Neuronal stem cell (in vitro differentiated cells): ENCODE measurements around the gene UBAC2.
"Not testable (repeated sequence)": the region's sequence is repeated elsewhere in the genome, so short reads cannot be mapped to it uniquely, and the experiment has no call there.

Experiments
- DNase-seq: peaks from one replicate; pipeline ENCODE4 v3.0.0-alpha.2; 2013; ENCODE audit warnings: low spot score
- H2AFZ ChIP-seq: one replicate; pipeline ENCODE4 v1.6.1; 2013; ENCODE audit warnings: mild to moderate bottlenecking, low read length, inconsistent platforms
- H2AK5ac ChIP-seq: 2 replicates; pipeline ENCODE4 v1.6.1; 2013; ENCODE audit warnings: low read depth, mild to moderate bottlenecking, inconsistent platforms, low read length, moderate library complexity, mixed read lengths
- H2BK120ac ChIP-seq: 2 replicates; pipeline ENCODE4 v1.6.1; 2013; ENCODE audit warnings: low read depth, mild to moderate bottlenecking, inconsistent platforms, low read length, moderate library complexity, mixed read lengths
- H2BK12ac ChIP-seq: one replicate; pipeline ENCODE4 v1.6.1; 2013; ENCODE audit warnings: low read length, inconsistent platforms
- H2BK15ac ChIP-seq: 2 replicates; pipeline ENCODE4 v1.6.1; 2013; ENCODE audit warnings: mild to moderate bottlenecking, low read length, inconsistent platforms, mixed read lengths
- H2BK5ac ChIP-seq: one replicate; pipeline ENCODE4 v1.6.1; 2013; ENCODE audit warnings: inconsistent platforms, mild to moderate bottlenecking, low read length, moderate library complexity
- H3K14ac ChIP-seq: one replicate; pipeline ENCODE4 v1.6.1; 2013; ENCODE audit warnings: low read length, inconsistent platforms
- H3K18ac ChIP-seq: 2 replicates; pipeline ENCODE4 v1.6.1; 2013; ENCODE audit warnings: low read length, inconsistent platforms
- H3K23ac ChIP-seq: 2 replicates; pipeline ENCODE4 v1.6.1; 2013; ENCODE audit warnings: low read depth, mild to moderate bottlenecking, mixed read lengths, low read length, inconsistent platforms; ENCODE audit not compliant: poor library complexity
- H3K27ac ChIP-seq: replicated peaks from 3 replicates; pipeline ENCODE4 v1.5.1; 2013; ENCODE audit warnings: low read length, inconsistent platforms
- H3K27me3 ChIP-seq, 3 experiments: 2 replicates each; pipeline ENCODE4 v1.6.1; 2013; ENCODE audit warnings: low read length in 3 of 3, mild to moderate bottlenecking in 2 of 3, inconsistent platforms in 1 of 3, low read depth in 1 of 3, mixed read lengths in 1 of 3, moderate library complexity in 1 of 3; ENCODE audit not compliant: control insufficient read depth in 3 of 3, insufficient read depth in 3 of 3
- H3K36me3 ChIP-seq, 2 donors: replicated peaks in 1 of 2; 2 replicates each; pipeline ENCODE4 v1.6.1; 2013; ENCODE audit warnings: low read length in 2 of 2; ENCODE audit not compliant: control insufficient read depth in 2 of 2, insufficient read depth in 2 of 2
- H3K4ac ChIP-seq: 2 replicates; pipeline ENCODE4 v1.6.1; 2013; ENCODE audit warnings: inconsistent platforms, mild to moderate bottlenecking, low read length, moderate library complexity
- H3K4me1 ChIP-seq, 2 donors: 1 replicate in 1 of 2; 2 replicates in 1 of 2; pipeline ENCODE4 v1.6.1; 2013; ENCODE audit warnings: low read length in 2 of 2, low read depth in 1 of 2; ENCODE audit not compliant: control insufficient read depth in 2 of 2, insufficient read depth in 1 of 2
- H3K4me2 ChIP-seq: one replicate; pipeline ENCODE4 v1.6.1; 2013; ENCODE audit warnings: mild to moderate bottlenecking, low read length, inconsistent platforms; ENCODE audit not compliant: insufficient read depth, poor library complexity, severe bottlenecking
- H3K4me3 ChIP-seq, 2 donors: 2 replicates each; pipeline ENCODE4 v1.5.1; 2013; ENCODE audit warnings: low read length in 2 of 2, mild to moderate bottlenecking in 2 of 2, inconsistent platforms in 1 of 2, moderate library complexity in 1 of 2
- H3K79me1 ChIP-seq: one replicate; pipeline ENCODE4 v1.6.1; 2013; ENCODE audit warnings: low read depth, mild to moderate bottlenecking, inconsistent platforms, low read length, moderate library complexity
- H3K9ac ChIP-seq: one replicate; pipeline ENCODE4 v1.6.1; 2013; ENCODE audit warnings: mild to moderate bottlenecking, low read depth, low read length, inconsistent platforms; ENCODE audit not compliant: poor library complexity
- H3K9me3 ChIP-seq, 2 donors: replicated peaks in 1 of 2; 2 replicates each; pipeline versions ENCODE3 to v1.6.1; 2013; ENCODE audit warnings: low read length in 2 of 2, mild to moderate bottlenecking in 2 of 2, inconsistent platforms in 1 of 2, low read depth in 1 of 2, mixed read lengths in 1 of 2, moderate library complexity in 1 of 2; ENCODE audit not compliant: control insufficient read depth in 2 of 2, insufficient read depth in 1 of 2
- H4K8ac ChIP-seq: one replicate; pipeline ENCODE4 v1.6.1; 2013; ENCODE audit warnings: low read depth, mild to moderate bottlenecking, inconsistent platforms, low read length, moderate library complexity
- H4K91ac ChIP-seq: one replicate; pipeline ENCODE4 v1.6.1; 2013; ENCODE audit warnings: low read length, low read depth, mild to moderate bottlenecking, inconsistent platforms; ENCODE audit not compliant: poor library complexity
- WGBS, 2 donors: extraction: QIAGEN DNeasy Blood & Tissue Kit; methylation state at CpG; one replicate each; pipeline ENCODE4 v1.1.7; 2013; ENCODE audit warnings: missing lambda C conversion rate in 2 of 2, mixed read lengths in 1 of 2; ENCODE audit not compliant: insufficient read length in 2 of 2, insufficient replicate concordance in 1 of 2; ENCODE audit errors: extremely low coverage in 2 of 2; 5-methylcytosine and 5-hydroxymethylcytosine counted together

Gene UBAC2

GRCh38 chr13:99208845-99209527 is 8.3 kb downstream of the UBAC2 start:
- H3K9ac ChIP-seq = no peak overlapping the region
- WGBS, 2 donors = no CpG with 5 or more reads among the region's 8 CpGs
- no peaks in the 10 kb centered on the region for H3K27me3 ChIP-seq
- H3K4me2 ChIP-seq = no peak overlapping the region
- H3K4ac ChIP-seq = no peak overlapping the region
- peak overlapping the region; percentile 12 for H3K18ac ChIP-seq
- no peak overlapping the region for H3K27ac ChIP-seq
- no peak overlapping the region for H2AK5ac ChIP-seq
- H2BK5ac ChIP-seq = no peak overlapping the region
- H2BK15ac ChIP-seq = no peak overlapping the region
- no peaks in the 10 kb centered on the region for H3K9me3 ChIP-seq
- peaks cover 4 to 25% of the 10 kb centered on the region in 2 donors for H3K36me3 ChIP-seq
- no peak overlapping the region for H3K14ac ChIP-seq
- H3K23ac ChIP-seq = no peak overlapping the region
- H3K4me1 ChIP-seq = peaks cover under 1 to 9% of the 10 kb centered on the region in 2 donors
- DNase-seq = no peak
- H4K8ac ChIP-seq = no peak overlapping the region
- H4K91ac ChIP-seq = no peak overlapping the region
- peaks cover 6% of the 10 kb centered on the region for H3K79me1 ChIP-seq
- H2BK12ac ChIP-seq = no peak overlapping the region
- H2AFZ ChIP-seq = no peak overlapping the region
- no peak overlapping the region for H3K4me3 ChIP-seq
- no peak overlapping the region for H2BK120ac ChIP-seq

- not testable (repeated sequence) for H3K4me2 ChIP-seq, H4K91ac ChIP-seq, H3K27ac ChIP-seq, H3K79me1 ChIP-seq, H3K4ac ChIP-seq, H3K14ac ChIP-seq, DNase-seq, H2AK5ac ChIP-seq, H2AFZ ChIP-seq, H3K4me3 ChIP-seq, H3K18ac ChIP-seq, H3K9ac ChIP-seq, H2BK15ac ChIP-seq, H3K27me3 ChIP-seq, H3K9me3 ChIP-seq, H3K23ac ChIP-seq, H4K8ac ChIP-seq, H2BK120ac ChIP-seq, H2BK12ac ChIP-seq, H2BK5ac ChIP-seq
- no CpG with 5 or more reads among the region's 9 CpGs for WGBS, 2 donors
- H3K4me1 ChIP-seq = peaks cover 11 to 22% of the 10 kb centered on the region in 2 donors
- H3K36me3 ChIP-seq = peaks cover 4 to 25% of the 10 kb centered on the region in 2 donors
Measured at GRCh38 chr13:99210627-99211026, 10.0 kb downstream of the UBAC2 start.

GRCh38 chr13:99211421-99212035 is 10.9 kb downstream of the UBAC2 start:
- Histone ChIP-seq H2AK5ac (no peak overlapping the region), H3K23ac (no peak overlapping the region), H3K4me2 (no peak overlapping the region), H3K9me3 (no peaks in the 10 kb centered on the region), H3K4ac (no peak overlapping the region), H3K4me1 (peaks cover 11 to 23% of the 10 kb centered on the region in 2 donors), H3K14ac (no peak overlapping the region), H3K4me3 (no peak overlapping the region), H2BK12ac (no peak overlapping the region), H3K27me3 (no peaks in the 10 kb centered on the region), H2BK5ac (no peak overlapping the region), H2BK120ac (no peak overlapping the region), H2BK15ac (no peak overlapping the region), H4K8ac (no peak overlapping the region), H3K18ac (no peak overlapping the region), H4K91ac (no peak overlapping the region), H3K27ac (no peak overlapping the region), H3K79me1 (peaks cover 6% of the 10 kb centered on the region), H3K36me3 (peaks cover 2 to 16% of the 10 kb centered on the region in 2 donors), H3K9ac (no peak overlapping the region), H2AFZ (no peak overlapping the region)
- WGBS, 2 donors = no CpG with 5 or more reads among the region's 5 CpGs
- no peak for DNase-seq

GRCh38 chr13:99214232-99214631 is 13.6 kb downstream of the UBAC2 start:
- Histone ChIP-seq H3K4me1 (peaks cover 11 to 21% of the 10 kb centered on the region in 2 donors), H3K36me3 (peaks cover 0 to 7% of the 10 kb centered on the region in 2 donors), H3K9ac (no peak overlapping the region), H2BK5ac (no peak overlapping the region), H3K79me1 (peaks cover 8% of the 10 kb centered on the region), H3K4me3 (no peak overlapping the region), H3K18ac (no peak overlapping the region), H2AK5ac (no peak overlapping the region), H2AFZ (no peak overlapping the region), H3K9me3 (no peaks in the 10 kb centered on the region), H3K4me2 (no peak overlapping the region), H3K4ac (no peak overlapping the region), H2BK12ac (no peak overlapping the region), H3K14ac (no peak overlapping the region), H4K8ac (no peak overlapping the region), H2BK15ac (no peak overlapping the region), H4K91ac (no peak overlapping the region), H3K27me3 (no peaks in the 10 kb centered on the region), H3K23ac (no peak overlapping the region), H2BK120ac (no peak overlapping the region), H3K27ac (peak overlapping the region; percentile 38)
- no peak for DNase-seq
- no CpG with 5 or more reads among the region's 7 CpGs for WGBS, 2 donors
